ENCODE measurements around the gene PTX4. TPM values are rescaled to one million over a fixed set of nuclear protein-coding genes. Genes with fewer than 3 reads are reported as not detected.

Gene PTX4
- total and polyA plus RNA-seq, 9 donors: 0.34 to 1.1 (median 0.74) TPM

DNA sequence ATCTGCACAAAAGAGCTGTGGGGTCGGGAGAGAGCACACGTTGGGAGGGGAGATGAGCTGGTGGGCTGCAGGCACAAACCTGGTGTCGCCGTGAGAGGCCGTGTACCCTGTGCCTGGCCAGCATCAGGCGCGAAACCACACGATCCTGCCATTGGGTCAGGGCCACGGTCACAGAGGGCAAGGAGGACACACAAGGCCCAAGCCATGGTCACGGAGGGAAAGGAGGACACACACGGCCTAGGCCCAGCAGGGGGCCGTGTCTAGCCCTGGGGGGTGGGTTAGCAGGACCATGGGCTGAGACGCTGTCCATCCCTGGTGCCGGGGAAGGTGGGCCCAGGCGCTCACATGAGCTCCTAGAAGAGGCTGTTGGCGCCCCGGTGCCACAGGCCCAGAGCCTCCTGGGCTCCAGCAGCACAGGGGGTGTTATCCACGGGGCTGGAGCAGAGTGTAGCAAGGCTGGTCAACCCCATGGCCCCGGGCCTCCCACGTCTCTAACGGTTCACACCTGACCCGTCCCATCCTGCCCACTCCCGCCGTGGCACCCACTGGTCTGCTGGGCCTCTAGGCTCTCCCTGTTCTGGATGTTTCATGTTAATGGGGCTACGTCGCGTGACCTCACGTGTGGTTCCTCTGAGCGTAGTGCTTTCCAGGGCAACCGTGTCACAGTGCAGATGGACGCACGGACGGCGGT is 36.9 kb downstream of the PTX4 start:
- no peak overlapping the region for H3K4me3 ChIP-seq (ENCODE audit: low read length)
- H3K27ac ChIP-seq (ENCODE audit: low read length): no peak overlapping the region
- H3K9me3 ChIP-seq (replicated peaks; ENCODE audit: control insufficient read depth, low read depth, low read length): no peaks in the 10 kb centered on the region
- no peaks in the 10 kb centered on the region for H3K27me3 ChIP-seq (ENCODE audit: control insufficient read depth, insufficient read depth, low read length)
- no peaks in the 10 kb centered on the region for H3K4me1 ChIP-seq (ENCODE audit: control insufficient read depth, insufficient read depth, low read length)
- peaks cover 79% of the 10 kb centered on the region for H3K36me3 ChIP-seq (ENCODE audit: control insufficient read depth, insufficient read depth, low read length)
- DNase-seq: no peak
- WGBS (ENCODE audit: insufficient coverage): 93% methylated on average over 34 of the region's 34 CpGs

DNA sequence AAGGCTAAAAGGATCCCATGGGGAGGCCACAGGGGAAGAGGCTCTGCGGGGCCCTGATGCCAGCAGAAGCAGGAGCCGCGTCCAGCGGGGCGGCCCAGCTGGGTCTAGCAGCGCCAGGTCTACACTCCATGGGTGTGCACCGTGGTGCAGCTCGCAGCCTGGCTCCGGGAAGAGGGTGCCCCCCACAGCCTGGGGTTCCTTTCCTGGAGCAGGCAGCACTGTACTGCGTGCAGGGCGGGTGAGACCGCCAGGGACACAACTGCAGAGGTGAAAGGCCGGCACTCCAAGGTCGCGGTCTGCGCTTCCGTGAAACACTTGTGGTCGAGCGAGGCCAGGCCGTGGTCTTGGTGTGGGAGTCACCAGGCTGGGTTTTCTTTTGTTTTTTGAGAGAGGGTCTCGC is 37.9 kb downstream of the PTX4 start:
- H3K27me3 ChIP-seq (ENCODE audit: control insufficient read depth, insufficient read depth, low read length): no peaks in the 10 kb centered on the region
- 96% methylated on average over 15 of the region's 21 CpGs for WGBS (ENCODE audit: insufficient coverage)
- H3K36me3 ChIP-seq (ENCODE audit: control insufficient read depth, insufficient read depth, low read length): peaks cover 82% of the 10 kb centered on the region
- no peak overlapping the region for H3K4me3 ChIP-seq (ENCODE audit: low read length)
- no peaks in the 10 kb centered on the region for H3K4me1 ChIP-seq (ENCODE audit: control insufficient read depth, insufficient read depth, low read length)
- no peak overlapping the region for H3K27ac ChIP-seq (ENCODE audit: low read length)
- no peak for DNase-seq
- H3K9me3 ChIP-seq (replicated peaks; ENCODE audit: control insufficient read depth, low read depth, low read length): no peaks in the 10 kb centered on the region

DNA sequence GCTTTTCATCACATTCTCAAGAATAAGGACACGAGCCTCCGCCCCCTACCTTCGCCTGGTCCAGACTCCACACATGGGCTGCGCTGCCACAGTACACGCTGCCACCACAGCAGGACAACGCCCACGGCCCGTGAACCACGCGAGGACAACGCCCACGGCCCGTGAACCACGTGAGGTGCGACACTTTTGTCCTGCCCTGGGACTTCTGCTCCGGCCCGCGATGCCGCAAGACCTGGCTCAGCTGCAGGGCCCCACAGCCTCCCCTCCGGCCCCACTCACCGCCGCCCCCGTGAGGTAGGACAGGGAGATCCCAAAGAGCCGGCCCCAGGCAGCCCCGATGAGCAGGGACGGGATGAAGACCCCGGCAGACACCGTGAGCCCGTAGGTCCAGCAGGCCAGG is 38.5 kb downstream of the PTX4 start:
- 92% methylated on average over 29 of the region's 29 CpGs for WGBS (ENCODE audit: insufficient coverage)
- no peak for DNase-seq
- no peaks in the 10 kb centered on the region for H3K4me1 ChIP-seq (ENCODE audit: control insufficient read depth, insufficient read depth, low read length)
- no peak overlapping the region for H3K4me3 ChIP-seq (ENCODE audit: low read length)
- H3K9me3 ChIP-seq (replicated peaks; ENCODE audit: control insufficient read depth, low read depth, low read length): no peaks in the 10 kb centered on the region
- H3K27me3 ChIP-seq (ENCODE audit: control insufficient read depth, insufficient read depth, low read length): no peaks in the 10 kb centered on the region
- no peak overlapping the region for H3K27ac ChIP-seq (ENCODE audit: low read length)
- peaks cover 82% of the 10 kb centered on the region for H3K36me3 ChIP-seq (ENCODE audit: control insufficient read depth, insufficient read depth, low read length)

DNA sequence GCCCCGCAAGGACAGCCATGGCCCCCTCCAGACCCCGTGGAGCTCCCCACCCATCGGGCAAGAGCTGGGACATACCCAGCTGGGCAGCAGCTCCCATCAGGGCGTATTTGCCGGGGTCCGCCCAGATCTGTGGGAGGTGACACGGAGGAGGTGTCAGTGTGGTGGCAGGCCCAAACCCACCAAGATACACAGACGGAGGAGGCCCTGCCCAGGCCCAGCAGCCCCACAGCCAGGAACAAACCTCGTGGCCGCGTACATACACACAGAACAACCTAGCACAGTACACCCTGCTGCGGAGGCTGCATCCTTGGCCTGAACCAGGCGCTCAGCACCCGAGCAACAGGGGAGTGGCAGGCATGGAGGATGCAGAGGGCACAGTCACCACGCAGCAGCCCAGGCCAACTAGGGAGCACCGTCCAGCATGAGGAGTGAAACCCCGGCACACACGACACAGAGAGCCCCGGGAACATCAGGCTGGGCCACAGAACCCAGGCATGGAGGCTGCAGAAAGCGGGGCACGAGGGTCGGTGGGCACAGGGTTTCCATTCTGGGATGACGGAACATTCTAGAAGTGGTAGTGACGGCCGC is 39.4 kb downstream of the PTX4 start:
- Histone ChIP-seq H3K27me3 (ENCODE audit: control insufficient read depth, insufficient read depth, low read length) (no peaks in the 10 kb centered on the region), H3K9me3 (replicated peaks; ENCODE audit: control insufficient read depth, low read depth, low read length) (no peaks in the 10 kb centered on the region), H3K4me3 (ENCODE audit: low read length) (no peak overlapping the region), H3K4me1 (ENCODE audit: control insufficient read depth, insufficient read depth, low read length) (no peaks in the 10 kb centered on the region), H3K27ac (ENCODE audit: low read length) (no peak overlapping the region), H3K36me3 (ENCODE audit: control insufficient read depth, insufficient read depth, low read length) (peaks cover 73% of the 10 kb centered on the region)
- 97% methylated on average over 17 of the region's 25 CpGs for WGBS (ENCODE audit: insufficient coverage)
- no peak for DNase-seq

DNA sequence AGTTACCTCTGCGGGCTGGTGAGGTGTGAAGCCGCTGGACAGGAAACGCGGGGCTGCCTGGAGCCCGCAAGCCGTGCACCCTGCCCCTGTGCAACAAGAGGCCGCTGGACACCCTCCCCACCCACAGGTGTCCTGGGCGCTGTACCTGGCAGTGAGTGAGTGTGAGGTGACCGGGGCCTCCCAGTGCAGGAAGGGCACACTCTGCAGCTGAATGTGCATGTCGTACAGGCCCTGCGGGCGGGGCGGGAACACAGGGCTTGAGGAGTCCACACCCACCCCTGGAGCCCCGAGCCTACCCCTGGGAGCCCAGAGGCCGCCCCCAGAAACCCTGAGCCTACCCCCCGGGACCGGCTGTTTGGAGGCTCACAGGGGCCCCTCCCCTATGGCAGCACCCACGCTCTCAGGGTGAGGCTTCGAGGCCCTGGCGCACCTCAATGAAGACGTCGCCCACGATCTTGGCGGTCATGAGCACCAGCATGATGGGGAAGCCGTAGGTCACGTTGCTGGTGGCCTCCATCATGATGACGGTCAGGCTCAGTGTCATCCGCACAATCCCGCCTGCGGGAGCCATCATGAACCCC is 40.1 kb downstream of the PTX4 start:
- peaks cover 66% of the 10 kb centered on the region for H3K36me3 ChIP-seq (ENCODE audit: control insufficient read depth, insufficient read depth, low read length)
- H3K4me3 ChIP-seq (ENCODE audit: low read length): no peak overlapping the region
- H3K9me3 ChIP-seq (replicated peaks; ENCODE audit: control insufficient read depth, low read depth, low read length): no peaks in the 10 kb centered on the region
- 93% methylated on average over 28 of the region's 30 CpGs for WGBS (ENCODE audit: insufficient coverage)
- H3K4me1 ChIP-seq (ENCODE audit: control insufficient read depth, insufficient read depth, low read length): no peaks in the 10 kb centered on the region
- H3K27ac ChIP-seq (ENCODE audit: low read length): no peak overlapping the region
- no peaks in the 10 kb centered on the region for H3K27me3 ChIP-seq (ENCODE audit: control insufficient read depth, insufficient read depth, low read length)
- no peak for DNase-seq

DNA sequence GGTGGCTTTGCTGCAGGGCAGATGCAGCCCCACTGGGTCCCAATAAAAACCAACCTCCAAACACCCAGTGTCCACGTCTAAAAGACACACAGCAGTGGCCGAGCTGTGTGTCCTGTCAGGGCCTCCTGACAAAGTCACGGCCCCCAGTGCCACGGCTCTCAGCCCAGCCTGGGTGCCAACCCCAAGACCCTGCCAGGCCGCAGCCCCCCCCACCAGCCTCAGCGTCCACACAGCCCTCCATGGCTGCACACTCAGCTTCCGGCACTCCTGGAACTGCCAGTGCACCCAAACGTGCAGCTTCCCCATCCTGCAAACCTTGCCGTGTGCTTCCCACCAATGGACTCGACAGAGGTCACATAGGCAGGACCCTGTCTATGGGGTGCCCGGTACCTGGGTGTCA is 40.8 kb downstream of the PTX4 start:
- Histone ChIP-seq H3K27me3 (ENCODE audit: control insufficient read depth, insufficient read depth, low read length) (no peaks in the 10 kb centered on the region), H3K27ac (ENCODE audit: low read length) (no peak overlapping the region), H3K4me1 (ENCODE audit: control insufficient read depth, insufficient read depth, low read length) (no peaks in the 10 kb centered on the region), H3K36me3 (ENCODE audit: control insufficient read depth, insufficient read depth, low read length) (peaks cover 62% of the 10 kb centered on the region), H3K9me3 (replicated peaks; ENCODE audit: control insufficient read depth, low read depth, low read length) (no peaks in the 10 kb centered on the region), H3K4me3 (ENCODE audit: low read length) (no peak overlapping the region)
- WGBS (ENCODE audit: insufficient coverage): 89% methylated on average over 11 of the region's 11 CpGs
- no peak for DNase-seq

DNA sequence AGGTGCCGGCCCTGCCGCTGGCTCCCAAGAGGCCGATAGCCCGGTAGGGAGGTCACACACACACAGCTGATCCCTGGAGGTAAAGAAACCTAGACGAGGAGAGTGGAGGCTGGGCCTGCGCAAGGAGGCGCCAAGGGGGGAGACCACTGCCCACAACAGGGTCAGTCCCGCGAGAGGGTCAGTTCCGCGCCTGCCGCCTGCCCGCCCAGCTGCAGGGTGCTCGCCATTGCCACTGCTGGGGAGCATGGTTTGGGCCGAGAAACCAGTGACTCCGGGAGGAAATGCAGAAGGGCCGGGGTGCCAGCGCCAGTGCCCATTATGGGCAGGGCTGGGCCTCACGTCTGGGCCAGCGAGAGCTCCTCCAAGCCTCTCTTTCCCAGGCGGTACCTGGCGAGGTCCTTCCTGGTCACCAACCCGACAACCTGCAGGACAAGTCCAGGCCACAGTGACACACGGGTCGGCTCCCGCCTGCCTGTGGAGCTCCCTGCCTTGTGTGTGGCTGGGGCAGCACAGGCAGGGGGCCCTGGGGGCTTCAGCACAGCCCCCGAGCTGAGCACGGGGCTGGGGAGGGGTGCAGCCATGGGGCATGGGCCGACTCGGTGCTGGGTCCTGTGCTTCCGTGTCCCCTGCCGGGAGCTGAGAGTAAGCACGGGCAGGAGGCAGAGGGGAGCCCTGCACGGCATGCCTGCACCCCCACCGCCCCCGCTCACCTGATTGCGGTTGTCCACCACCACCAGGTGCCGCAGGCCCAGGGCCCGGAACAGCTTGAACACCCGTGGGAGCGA is 42.3 kb downstream of the PTX4 start:
- no peaks in the 10 kb centered on the region for H3K9me3 ChIP-seq (replicated peaks; ENCODE audit: control insufficient read depth, low read depth, low read length)
- WGBS (ENCODE audit: insufficient coverage): 92% methylated on average over 41 of the region's 41 CpGs
- peaks cover 53% of the 10 kb centered on the region for H3K36me3 ChIP-seq (ENCODE audit: control insufficient read depth, insufficient read depth, low read length)
- DNase-seq: no peak
- H3K27me3 ChIP-seq (ENCODE audit: control insufficient read depth, insufficient read depth, low read length): no peaks in the 10 kb centered on the region
- no peak overlapping the region for H3K27ac ChIP-seq (ENCODE audit: low read length)
- H3K4me3 ChIP-seq (ENCODE audit: low read length): no peak overlapping the region
- peaks cover 2% of the 10 kb centered on the region for H3K4me1 ChIP-seq (ENCODE audit: control insufficient read depth, insufficient read depth, low read length)

DNA sequence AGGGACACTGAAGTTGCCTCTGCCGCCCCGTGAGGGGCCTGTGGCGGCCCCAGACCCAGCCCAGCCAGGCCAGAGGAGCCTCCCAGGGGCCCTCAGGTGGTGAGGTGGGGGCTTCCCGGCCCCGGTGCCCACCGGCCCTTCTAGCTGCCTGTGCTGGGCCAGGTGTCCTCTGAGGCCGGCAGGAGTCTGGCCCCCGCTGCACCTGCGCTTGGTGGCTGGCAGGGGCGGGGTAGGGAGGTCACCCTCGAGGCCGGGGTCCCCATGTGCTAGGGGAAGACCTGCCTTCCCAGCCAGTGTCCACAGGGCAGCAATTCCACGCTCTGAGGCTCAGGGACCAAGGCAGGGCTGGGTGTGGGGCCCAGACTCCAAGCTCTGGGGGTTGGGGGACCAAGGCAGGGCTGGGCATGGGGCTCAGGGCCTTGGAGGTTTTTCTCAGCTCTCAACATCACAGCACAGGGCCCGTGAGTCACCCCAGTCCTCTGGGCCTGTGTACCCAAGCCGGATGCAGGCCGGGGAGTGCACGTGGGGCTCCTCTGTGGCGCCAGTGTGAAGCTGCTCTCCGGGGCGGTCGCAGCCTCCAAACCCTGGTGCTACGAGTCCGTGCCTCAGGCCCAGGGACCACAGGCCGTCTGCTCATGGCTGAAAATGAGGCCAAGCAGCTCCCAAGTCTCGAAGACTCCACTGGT is 43.1 kb downstream of the PTX4 start:
- peaks cover 45% of the 10 kb centered on the region for H3K36me3 ChIP-seq (ENCODE audit: control insufficient read depth, insufficient read depth, low read length)
- H3K27me3 ChIP-seq (ENCODE audit: control insufficient read depth, insufficient read depth, low read length): no peaks in the 10 kb centered on the region
- peaks cover 9% of the 10 kb centered on the region for H3K4me1 ChIP-seq (ENCODE audit: control insufficient read depth, insufficient read depth, low read length)
- H3K4me3 ChIP-seq (ENCODE audit: low read length): no peak overlapping the region
- no peak for DNase-seq
- no peaks in the 10 kb centered on the region for H3K9me3 ChIP-seq (replicated peaks; ENCODE audit: control insufficient read depth, low read depth, low read length)
- H3K27ac ChIP-seq (ENCODE audit: low read length): no peak overlapping the region
- 86% methylated on average over 25 of the region's 25 CpGs for WGBS (ENCODE audit: insufficient coverage)

DNA sequence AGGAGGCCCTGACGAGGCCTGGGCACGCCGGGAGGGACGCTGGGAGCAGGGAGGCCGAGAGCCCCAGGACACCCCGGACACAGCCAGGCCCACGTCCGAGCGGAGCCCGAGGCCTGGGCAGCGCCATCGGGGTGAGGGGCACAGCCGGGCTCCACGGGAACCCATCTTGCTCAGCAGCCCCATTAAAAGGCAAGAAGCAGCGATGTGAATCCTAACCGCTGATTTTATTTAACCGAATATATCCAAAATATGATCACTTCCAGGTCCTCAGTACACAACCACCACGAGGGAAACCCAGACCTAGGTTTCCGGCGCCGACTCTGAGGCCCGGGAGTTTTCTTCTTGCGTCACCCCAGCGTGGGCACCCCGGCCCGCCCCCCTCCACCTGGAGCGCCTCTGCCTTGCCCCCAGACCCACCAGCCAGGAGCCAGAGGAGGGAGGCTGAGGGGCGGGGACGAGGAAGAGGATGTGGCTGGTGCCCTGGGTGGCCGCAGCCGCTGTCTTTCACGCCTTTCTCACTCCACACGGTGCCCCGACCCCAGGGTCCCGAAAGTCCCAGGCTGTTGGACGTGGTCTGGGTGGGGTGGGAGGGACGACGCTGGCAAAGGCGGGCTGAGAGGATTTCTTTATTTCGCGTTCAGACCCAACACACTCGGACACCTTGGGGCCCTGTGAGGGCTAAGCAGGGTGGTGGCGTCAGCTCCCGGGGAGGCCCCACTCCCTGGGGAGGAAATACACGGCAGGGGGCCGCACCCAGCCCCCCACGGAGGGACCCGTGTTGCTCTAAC is 43.8 kb downstream of the PTX4 start:
- no peaks in the 10 kb centered on the region for H3K9me3 ChIP-seq (replicated peaks; ENCODE audit: control insufficient read depth, low read depth, low read length)
- no peak overlapping the region for H3K4me3 ChIP-seq (ENCODE audit: low read length)
- 80% methylated on average over 33 of the region's 48 CpGs for WGBS (ENCODE audit: insufficient coverage)
- peaks cover 39% of the 10 kb centered on the region for H3K36me3 ChIP-seq (ENCODE audit: control insufficient read depth, insufficient read depth, low read length)
- no peaks in the 10 kb centered on the region for H3K27me3 ChIP-seq (ENCODE audit: control insufficient read depth, insufficient read depth, low read length)
- no peak overlapping the region for H3K27ac ChIP-seq (ENCODE audit: low read length)
- peaks cover 9% of the 10 kb centered on the region for H3K4me1 ChIP-seq (ENCODE audit: control insufficient read depth, insufficient read depth, low read length)
- no peak for DNase-seq
